PC-9 (cell line): ENCODE results near the gene OR5B17. TPM values are rescaled to one million over a fixed set of nuclear protein-coding genes. Genes with fewer than 3 reads are reported as not detected.
"Not testable (repeated sequence)": the region's sequence is repeated elsewhere in the genome, so short reads cannot be mapped to it uniquely, and the experiment has no call there.

Experiments used
- Bru-seq: library from RNA; stranded (reverse); fragments of 400-500 nt; gene quantifications from one replicate; lab custom pipeline; 2021; lab: Mats Ljungman, UMichigan
- BruChase-seq, 2 experiments: library from RNA; stranded (reverse); fragments of 400-500 nt; gene quantifications; one replicate each; lab custom pipeline; 2021; lab: Mats Ljungman, UMichigan
- BruUV-seq: library from RNA; stranded (reverse); fragments of 400-500 nt; replicated peaks from 2 replicates; lab custom pipeline; 2021; lab: Mats Ljungman, UMichigan
- CTCF ChIA-PET: fragments of 300-600 bp; sonication (Branson Sonifier 250); formaldehyde crosslinking; loops from one replicate; lab custom pipeline; 2022; ENCODE audit warnings: antibody characterized with exemption; lab: Charles Lee
- POLR2A ChIA-PET: fragments of 300-600 bp; sonication (Branson Sonifier 250); formaldehyde crosslinking; loops from one replicate; lab custom pipeline; 2022; ENCODE audit warnings: antibody characterized with exemption; ENCODE audit not compliant: unreplicated experiment; lab: Charles Lee
- DNase-seq, 2 experiments: peaks; one replicate each; pipeline versions ENCODE4 v3.0.0 to v3.0.0-alpha.2; 2015 to 2022; ENCODE audit warnings: mixed read lengths in 1 of 2
- H2AFZ ChIP-seq: fragments of 200-600 bp; sonication (generic); 2 replicates; pipeline ENCODE4 v1.8.1; 2017; ENCODE audit warnings: antibody characterized with exemption
- H3F3A ChIP-seq: fragments of 200-600 bp; sonication (generic); 2 replicates; pipeline ENCODE4 v1.8.1; 2017; ENCODE audit warnings: antibody characterized with exemption, mild to moderate bottlenecking, low read depth; ENCODE audit not compliant: insufficient read depth
- H3K27ac ChIP-seq: fragments of 200-600 bp; sonication (generic); 2 replicates; pipeline ENCODE4 v1.6.1; 2016; ENCODE audit warnings: mixed run types
- H3K27me3 ChIP-seq: fragments of 200-600 bp; sonication (generic); 2 replicates; pipeline ENCODE4 v1.6.1; 2016; ENCODE audit warnings: low read depth, mixed run types; ENCODE audit not compliant: insufficient read depth
- H3K36me3 ChIP-seq: fragments of 200-600 bp; sonication (generic); 2 replicates; pipeline ENCODE4 v1.6.1; 2016; ENCODE audit warnings: low read depth, mixed run types
- H3K4me1 ChIP-seq: fragments of 200-600 bp; sonication (generic); replicated peaks from 2 replicates; pipeline ENCODE4 v1.6.1; 2016; ENCODE audit warnings: mixed run types; ENCODE audit not compliant: insufficient read depth
- H3K4me2 ChIP-seq: fragments of 200-600 bp; sonication (generic); 2 replicates; pipeline ENCODE4 v1.6.1; 2017; ENCODE audit warnings: mixed run types
- H3K4me3 ChIP-seq: fragments of 200-600 bp; sonication (generic); 2 replicates; pipeline ENCODE4 v1.6.1; 2016; ENCODE audit warnings: mixed run types
- H3K79me2 ChIP-seq: fragments of 200-600 bp; sonication (generic); 2 replicates; pipeline ENCODE4 v1.6.1; 2017; ENCODE audit warnings: low read depth, mixed run types
- H3K9me2 ChIP-seq: fragments of 200-600 bp; sonication (generic); 2 replicates; pipeline ENCODE4 v1.8.1; 2017; ENCODE audit warnings: mild to moderate bottlenecking; ENCODE audit not compliant: insufficient read depth
- H3K9me3 ChIP-seq: fragments of 200-600 bp; sonication (generic); 2 replicates; pipeline ENCODE4 v1.8.1; 2016; ENCODE audit warnings: low read depth; ENCODE audit not compliant: insufficient read depth
- H4K20me1 ChIP-seq: fragments of 200-600 bp; sonication (generic); 2 replicates; pipeline ENCODE4 v1.8.1; 2017; ENCODE audit not compliant: insufficient read depth
- EZH2 ChIP-seq: fragments of 200-600 bp; sonication (generic); IDR thresholded peaks from 2 replicates; pipeline ENCODE4 v1.8.0; 2017; ENCODE audit warnings: antibody characterized with exemption, low read depth
- intact Hi-C: fragments of 100-400 bp; cut with micrococcal nuclease; formaldehyde crosslinking; loops from one replicate; pipeline ENCODE4 v1.10.0; 2022; ENCODE audit not compliant: unreplicated experiment
- long read RNA-seq: library from polyadenylated mRNA; stranded (forward); transcript quantifications from one replicate; pipeline ENCODE4 v2.0.0, GENCODE V29; 2022
- total RNA-seq: library from RNA; stranded (reverse); gene quantifications from 2 replicates; pipeline ENCODE4 v1.2.3, GENCODE V29; 2021
- TF ChIP-seq, protein P1 (sequence below): fragments of 200-600 bp; sonication (generic); conservative IDR thresholded peaks from 2 replicates; pipeline ENCODE4 v1.6.1; 2017; ENCODE audit warnings: mixed run types, antibody characterized with exemption, mild to moderate bottlenecking, moderate library complexity

Gene OR5B17
- total RNA-seq (not detected in 2 replicates), Bru-seq, nascent RNA (not detected), BruChase-seq, experiment 1, labeled RNA remaining after a 2-hour chase (not detected), BruChase-seq, experiment 2, labeled RNA remaining after a 6-hour chase (not detected)
- long read RNA-seq = 0 reads

DNA sequence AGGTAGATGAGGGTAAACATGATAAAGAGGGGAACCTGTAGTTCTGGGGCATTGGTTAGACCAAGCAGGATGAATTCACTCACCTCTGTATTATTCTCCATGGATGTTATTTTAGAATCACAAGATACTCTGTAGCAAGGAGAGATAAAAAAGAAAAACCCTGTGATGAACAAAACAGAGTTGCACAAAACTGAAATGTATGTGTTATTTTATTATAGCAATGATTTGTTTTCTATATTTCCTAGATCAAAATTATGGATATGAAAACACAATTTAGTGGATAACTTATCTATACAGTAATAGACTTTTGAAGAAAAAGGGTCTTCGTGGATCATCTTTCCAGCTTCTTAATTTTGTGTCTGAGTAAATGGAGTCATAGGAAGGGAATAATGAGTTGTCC, at the start of gene OR5B17:
OR5B17 (minus strand) TSS at position 101 of the 400 bp plus-strand sequence; CDS start at position 101, 0 bp downstream.
- Histone ChIP-seq H3K4me2 (no peak within 1 kb of the TSS), H4K20me1 (no peaks in the 10 kb centered on the region), H3K36me3 (no peaks in the 10 kb centered on the region), H3K27me3 (no peaks in the 10 kb centered on the region), H2AFZ (no peak within 1 kb of the TSS), H3F3A (no peaks in the 10 kb centered on the region), H3K79me2 (no peaks in the 10 kb centered on the region), H3K4me1 (no peaks in the 10 kb centered on the region), H3K27ac (no peak within 1 kb of the TSS), H3K9me2 (no peaks in the 10 kb centered on the region), H3K9me3 (no peaks in the 10 kb centered on the region), H3K4me3 (no peak within 1 kb of the TSS)
- DNase-seq = no peak
- intact Hi-C loops = no loop called here
- ChIA-PET CTCF (no interaction called here), POLR2A (no interaction called here)
- no TSS peak for BruUV-seq
- TF ChIP-seq, protein P1, sequence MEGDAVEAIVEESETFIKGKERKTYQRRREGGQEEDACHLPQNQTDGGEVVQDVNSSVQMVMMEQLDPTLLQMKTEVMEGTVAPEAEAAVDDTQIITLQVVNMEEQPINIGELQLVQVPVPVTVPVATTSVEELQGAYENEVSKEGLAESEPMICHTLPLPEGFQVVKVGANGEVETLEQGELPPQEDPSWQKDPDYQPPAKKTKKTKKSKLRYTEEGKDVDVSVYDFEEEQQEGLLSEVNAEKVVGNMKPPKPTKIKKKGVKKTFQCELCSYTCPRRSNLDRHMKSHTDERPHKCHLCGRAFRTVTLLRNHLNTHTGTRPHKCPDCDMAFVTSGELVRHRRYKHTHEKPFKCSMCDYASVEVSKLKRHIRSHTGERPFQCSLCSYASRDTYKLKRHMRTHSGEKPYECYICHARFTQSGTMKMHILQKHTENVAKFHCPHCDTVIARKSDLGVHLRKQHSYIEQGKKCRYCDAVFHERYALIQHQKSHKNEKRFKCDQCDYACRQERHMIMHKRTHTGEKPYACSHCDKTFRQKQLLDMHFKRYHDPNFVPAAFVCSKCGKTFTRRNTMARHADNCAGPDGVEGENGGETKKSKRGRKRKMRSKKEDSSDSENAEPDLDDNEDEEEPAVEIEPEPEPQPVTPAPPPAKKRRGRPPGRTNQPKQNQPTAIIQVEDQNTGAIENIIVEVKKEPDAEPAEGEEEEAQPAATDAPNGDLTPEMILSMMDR = no peak
- no peak for TF ChIP-seq EZH2

DNA sequence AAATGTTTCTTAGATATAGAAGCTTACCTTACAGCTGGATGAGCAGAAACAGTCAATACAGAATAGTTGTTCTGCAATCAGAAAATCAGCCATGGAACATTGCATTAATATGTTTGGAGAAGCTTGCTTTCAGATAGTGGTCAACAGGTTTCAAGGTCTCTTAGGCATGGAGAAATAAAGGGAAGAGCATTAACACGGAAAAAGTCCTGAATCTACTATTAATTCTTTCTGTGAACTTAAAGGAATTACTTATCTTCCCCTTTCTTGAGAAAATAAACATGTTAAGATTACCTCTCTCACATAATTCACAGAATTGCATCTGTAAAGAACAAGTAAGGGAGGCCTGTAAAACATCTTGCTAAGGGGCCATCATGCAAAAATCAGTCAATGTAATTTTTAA, 47.9 kb upstream of the OR5B17 start, which contains the start of gene OR5B3:
OR5B3 (minus strand) TSS at position 101 of the 400 bp plus-strand sequence. CDS start 3,465 bp downstream, outside the sequence.
- no TSS peak for BruUV-seq
- H3K4me1 ChIP-seq = no peaks in the 10 kb centered on the region
- CTCF ChIA-PET = no interaction called here
- no peaks in the 10 kb centered on the region for H3K9me3 ChIP-seq
- H3F3A ChIP-seq = no peaks in the 10 kb centered on the region
- no peak within 1 kb of the TSS for H2AFZ ChIP-seq
- no peaks in the 10 kb centered on the region for H3K36me3 ChIP-seq
- H3K4me2 ChIP-seq = no peak within 1 kb of the TSS
- POLR2A ChIA-PET = interaction anchor here (0.5 kb wide), 1 partner anchor 1137 kb away, joined by 3 read pairs; no protein-coding TSS in a partner anchor
- no peak within 1 kb of the TSS for H3K27ac ChIP-seq
- no peak within 1 kb of the TSS for H3K4me3 ChIP-seq
- no peak for DNase-seq
- H3K9me2 ChIP-seq = 0 out of 2 replicates have a peak, but pooled peaks cover 4% of the 10 kb centered on the region
- no peaks in the 10 kb centered on the region for H3K79me2 ChIP-seq
- TF ChIP-seq, protein P1 = no peak
- no peak for TF ChIP-seq EZH2
- intact Hi-C loops = no loop called here
- no peaks in the 10 kb centered on the region; the same call in 1 of the 2 replicates for H4K20me1 ChIP-seq
- H3K27me3 ChIP-seq = no peaks in the 10 kb centered on the region

DNA sequence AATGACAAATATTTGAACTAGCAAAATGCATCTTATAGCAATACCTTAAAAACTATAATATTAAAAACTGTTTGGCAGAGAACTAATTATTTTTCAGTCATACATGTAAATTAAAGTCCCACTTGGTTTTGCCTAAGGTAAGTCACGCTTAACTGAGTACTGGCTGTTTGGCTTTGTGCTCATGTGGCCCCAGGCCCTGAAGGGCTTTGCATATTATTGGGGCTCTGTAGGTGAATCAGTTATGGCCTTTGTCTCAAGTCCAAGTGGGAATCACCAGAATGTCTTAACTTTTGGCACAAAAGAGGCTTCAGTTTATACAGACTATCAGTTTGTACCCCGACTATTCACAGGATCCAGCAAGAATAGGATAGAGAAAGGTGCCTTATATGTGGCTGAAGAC, 40.8 kb upstream of the OR5B17 start:
- H2AFZ ChIP-seq, H3F3A ChIP-seq, H3K27me3 ChIP-seq, intact Hi-C loops, H3K36me3 ChIP-seq, H3K4me1 ChIP-seq, H3K4me3 ChIP-seq, CTCF ChIA-PET, H3K9me2 ChIP-seq, H4K20me1 ChIP-seq, H3K79me2 ChIP-seq, BruUV-seq, POLR2A ChIA-PET, DNase-seq, H3K4me2 ChIP-seq, H3K9me3 ChIP-seq, H3K27ac ChIP-seq: not testable (repeated sequence)
